Mesenchymal stem cell (in vitro differentiated cells and primary cell): ENCODE measurements around the gene TNIP3.

Experiments used
- DNase-seq: peaks from one replicate; pipeline ENCODE4 v3.0.0-alpha.2; 2013
- H2AFZ ChIP-seq: one replicate; pipeline ENCODE4 v1.6.1; 2013; ENCODE audit warnings: low read depth, mild to moderate bottlenecking, control low read depth, inconsistent platforms, low read length, moderate library complexity
- H2AK5ac ChIP-seq: 2 replicates; pipeline ENCODE4 v1.6.1; 2013; ENCODE audit warnings: low read length, moderate library complexity, mild to moderate bottlenecking, inconsistent platforms; ENCODE audit not compliant: severe bottlenecking
- H2BK120ac ChIP-seq: one replicate; pipeline ENCODE4 v1.6.1; 2013; ENCODE audit warnings: low read depth, mild to moderate bottlenecking, inconsistent platforms, low read length, moderate library complexity
- H2BK12ac ChIP-seq, 2 experiments: one replicate each; pipeline ENCODE4 v1.6.1; 2013; ENCODE audit warnings: inconsistent platforms in 2 of 2, low read length in 2 of 2, mild to moderate bottlenecking in 2 of 2, moderate library complexity in 2 of 2, control low read depth in 1 of 2
- H2BK15ac ChIP-seq: one replicate; pipeline ENCODE4 v1.6.1; 2013; ENCODE audit warnings: mild to moderate bottlenecking, low read depth, inconsistent platforms; ENCODE audit not compliant: poor library complexity, severe bottlenecking
- H2BK5ac ChIP-seq: 2 replicates; pipeline ENCODE4 v1.6.1; 2013; ENCODE audit warnings: low read depth, mild to moderate bottlenecking, low read length, control low read depth, inconsistent platforms; ENCODE audit not compliant: poor library complexity, severe bottlenecking
- H3K14ac ChIP-seq, 2 experiments: one replicate each; pipeline ENCODE4 v1.6.1; 2013; ENCODE audit warnings: inconsistent platforms in 2 of 2, low read length in 2 of 2, control low read depth in 1 of 2, mild to moderate bottlenecking in 1 of 2, moderate library complexity in 1 of 2
- H3K18ac ChIP-seq, 2 experiments: one replicate each; pipeline ENCODE4 v1.6.1; 2013; ENCODE audit warnings: inconsistent platforms in 2 of 2, low read length in 2 of 2, control low read depth in 1 of 2, low read depth in 1 of 2, mild to moderate bottlenecking in 1 of 2
- H3K23ac ChIP-seq, 2 experiments: one replicate each; pipeline ENCODE4 v1.6.1; 2013; ENCODE audit warnings: inconsistent platforms in 2 of 2, low read length in 2 of 2, mild to moderate bottlenecking in 2 of 2, moderate library complexity in 2 of 2, control low read depth in 1 of 2
- H3K27ac ChIP-seq: 2 replicates; pipeline ENCODE4 v1.5.1; 2013; ENCODE audit warnings: mild to moderate bottlenecking, moderate library complexity, low read length, control low read depth, inconsistent platforms; ENCODE audit not compliant: poor library complexity, severe bottlenecking
- H3K27me3 ChIP-seq, 2 experiments: 2 replicates each; pipeline versions ENCODE4 v1.6.1 to v1.7.0; 2013; ENCODE audit warnings: low read length in 2 of 2, mild to moderate bottlenecking in 2 of 2, moderate library complexity in 2 of 2, control low read depth in 1 of 2, inconsistent platforms in 1 of 2; ENCODE audit not compliant: control insufficient read depth in 1 of 2, insufficient read depth in 1 of 2
- H3K36me3 ChIP-seq, 2 experiments: 2 replicates each; pipeline versions ENCODE4 v1.6.1 to v1.7.0; 2013; ENCODE audit warnings: low read length in 2 of 2, control low read depth in 1 of 2, inconsistent platforms in 1 of 2, low read depth in 1 of 2, mild to moderate bottlenecking in 1 of 2; ENCODE audit not compliant: insufficient read depth in 2 of 2, control insufficient read depth in 1 of 2
- H3K4ac ChIP-seq, 2 experiments: one replicate each; pipeline ENCODE4 v1.6.1; 2013; ENCODE audit warnings: inconsistent platforms in 2 of 2, low read length in 2 of 2, mild to moderate bottlenecking in 2 of 2, moderate library complexity in 2 of 2, control low read depth in 1 of 2, low read depth in 1 of 2
- H3K4me1 ChIP-seq: 2 replicates; pipeline ENCODE4 v1.6.1; 2013; ENCODE audit warnings: low read depth, low read length, control low read depth; ENCODE audit not compliant: control insufficient read depth, insufficient read depth
- H3K4me2 ChIP-seq: 2 replicates; pipeline ENCODE4 v1.6.1; 2013; ENCODE audit warnings: low read length, mild to moderate bottlenecking, inconsistent platforms; ENCODE audit not compliant: poor library complexity, severe bottlenecking
- H3K4me3 ChIP-seq, 2 experiments: 2 replicates each; pipeline versions ENCODE4 v1.5.1 to v1.7.0; 2013; ENCODE audit warnings: low read length in 2 of 2, mild to moderate bottlenecking in 2 of 2, control low read depth in 1 of 2, low read depth in 1 of 2; ENCODE audit not compliant: insufficient read depth in 1 of 2
- H3K79me1 ChIP-seq: replicated peaks from 2 replicates; pipeline ENCODE4 v1.6.1; 2013; ENCODE audit warnings: mild to moderate bottlenecking, control low read depth, low read length, inconsistent platforms; ENCODE audit not compliant: poor library complexity, severe bottlenecking
- H3K9ac ChIP-seq: 2 replicates; pipeline ENCODE4 v1.7.0; 2013; ENCODE audit warnings: mild to moderate bottlenecking, low read length, moderate library complexity
- H3K9me3 ChIP-seq: 2 replicates; pipeline ENCODE4 v1.7.0; 2013; ENCODE audit warnings: mild to moderate bottlenecking, low read length; ENCODE audit not compliant: control insufficient read depth
- H4K8ac ChIP-seq: one replicate; pipeline ENCODE4 v1.6.1; 2013; ENCODE audit warnings: inconsistent platforms, mild to moderate bottlenecking, low read length, moderate library complexity
- H4K91ac ChIP-seq: one replicate; pipeline ENCODE4 v1.6.1; 2013; ENCODE audit warnings: mild to moderate bottlenecking, low read length, inconsistent platforms
- WGBS: methylation state at CpG from one replicate; pipeline ENCODE4 v1.1.7; 2013; ENCODE audit warnings: mixed read lengths; 5-methylcytosine and 5-hydroxymethylcytosine counted together

TNIP3 gene

GRCh38 chr4:121145430-121145829, 18.7 kb downstream of the TNIP3 start:
- Histone ChIP-seq H2BK120ac (no peak overlapping the region), H3K9ac (no peak overlapping the region), H4K91ac (no peak overlapping the region), H3K23ac (no peak overlapping the region), H3K36me3 (no peaks in the 10 kb centered on the region), H3K9me3 (no peaks in the 10 kb centered on the region), H3K4me3 (no peak overlapping the region), H2BK15ac (no peak overlapping the region), H4K8ac (no peak overlapping the region), H3K79me1 (no peaks in the 10 kb centered on the region), H2AFZ (no peak overlapping the region), H3K27me3 (no peaks in the 10 kb centered on the region), H2AK5ac (no peak overlapping the region), H3K4me1 (no peaks in the 10 kb centered on the region), H3K4ac (no peak overlapping the region), H2BK12ac (no peak overlapping the region), H3K18ac (no peak overlapping the region), H2BK5ac (no peak overlapping the region), H3K14ac (no peak overlapping the region), H3K27ac (no peak overlapping the region), H3K4me2 (no peak overlapping the region)
- WGBS, result no CpG with 5 or more reads among the region's 1 CpG
- DNase-seq, result no peak

- Histone ChIP-seq H3K4me2 (no peak overlapping the region), H2BK5ac (no peak overlapping the region), H3K4me1 (no peaks in the 10 kb centered on the region), H3K18ac (no peak overlapping the region), H2AFZ (no peak overlapping the region), H3K27me3 (no peaks in the 10 kb centered on the region), H3K9me3 (no peaks in the 10 kb centered on the region), H4K8ac (no peak overlapping the region), H2BK120ac (no peak overlapping the region), H2BK12ac (no peak overlapping the region), H3K23ac (no peak overlapping the region), H2AK5ac (no peak overlapping the region), H3K36me3 (no peaks in the 10 kb centered on the region), H3K9ac (no peak overlapping the region), H3K14ac (no peak overlapping the region), H4K91ac (no peak overlapping the region), H3K79me1 (no peaks in the 10 kb centered on the region), H3K4me3 (no peak overlapping the region), H3K4ac (no peak overlapping the region), H3K27ac (no peak overlapping the region), H2BK15ac (no peak overlapping the region)
- DNase-seq, result no peak
- 94% methylated on average over 1 of the region's 2 CpGs for WGBS
These were observed 20.1 kb downstream of the TNIP3 start for GRCh38 chr4:121144021-121144420.

- Histone ChIP-seq H2BK15ac (no peak overlapping the region), H3K4me2 (no peak overlapping the region), H3K18ac (no peak overlapping the region), H4K91ac (no peak overlapping the region), H3K27me3 (no peaks in the 10 kb centered on the region), H4K8ac (no peak overlapping the region), H2BK120ac (no peak overlapping the region), H2AFZ (no peak overlapping the region), H3K27ac (no peak overlapping the region), H3K79me1 (no peaks in the 10 kb centered on the region), H3K36me3 (no peaks in the 10 kb centered on the region), H3K4ac (no peak overlapping the region), H3K4me1 (no peaks in the 10 kb centered on the region), H2BK5ac (no peak overlapping the region), H2BK12ac (no peak overlapping the region), H3K14ac (no peak overlapping the region), H2AK5ac (no peak overlapping the region), H3K23ac (no peak overlapping the region), H3K4me3 (no peak overlapping the region), H3K9me3 (no peaks in the 10 kb centered on the region), H3K9ac (no peak overlapping the region)
- DNase-seq, result no peak
These were observed 21.0 kb downstream of the TNIP3 start for GRCh38 chr4:121143131-121143530.

GRCh38 chr4:121140716-121141460, 23.2 kb downstream of the TNIP3 start:
- no peak overlapping the region for H3K23ac ChIP-seq
- no peak overlapping the region for H3K9ac ChIP-seq
- 40% methylated on average over 2 of the region's 5 CpGs for WGBS
- no peak overlapping the region for H4K8ac ChIP-seq
- H3K4me1 ChIP-seq, result no peaks in the 10 kb centered on the region
- no peaks in the 10 kb centered on the region for H3K27me3 ChIP-seq
- H2BK12ac ChIP-seq, result no peak overlapping the region
- no peak overlapping the region for H2BK15ac ChIP-seq
- H3K4me3 ChIP-seq, result no peak overlapping the region
- no peak overlapping the region for H4K91ac ChIP-seq
- no peaks in the 10 kb centered on the region for H3K36me3 ChIP-seq
- H2BK5ac ChIP-seq, result no peak overlapping the region
- H3K18ac ChIP-seq, result no peak overlapping the region
- DNase-seq, result peak; percentile 50
- no peak overlapping the region for H3K4me2 ChIP-seq
- no peaks in the 10 kb centered on the region for H3K79me1 ChIP-seq
- H3K4ac ChIP-seq, result no peak overlapping the region
- no peak overlapping the region for H3K27ac ChIP-seq
- H3K9me3 ChIP-seq, result no peaks in the 10 kb centered on the region
- no peak overlapping the region for H3K14ac ChIP-seq
- H2AFZ ChIP-seq, result no peak overlapping the region
- H2BK120ac ChIP-seq, result no peak overlapping the region
- H2AK5ac ChIP-seq, result no peak overlapping the region
